Measurements from ENCODE around the gene PGA4.

- TF ChIP-seq CTCF (conservative IDR thresholded peaks at IDR 0.05): no peak
- TF ChIP-seq ZFX (IDR thresholded peaks at IDR 0.05): no peak
Measured at GRCh38 chr11:61198361-61198760, 23.8 kb upstream of the PGA4 start.

Data from C4-2B (cell line).